Measurements from ENCODE around the gene IDI1. TPM values are rescaled to one million over a fixed set of nuclear protein-coding genes. Genes with fewer than 3 reads are reported as not detected.
"Not testable (repeated sequence)": the region's sequence is repeated elsewhere in the genome, so short reads cannot be mapped to it uniquely, and the experiment has no call there.

IDI1 gene
- total RNA-seq, 1 donor, result 180 TPM

- no peaks in the 10 kb centered on the region for H3K27me3 ChIP-seq (ENCODE audit: insufficient read depth, low read length)
- H3K9me3 ChIP-seq (ENCODE audit: low read depth, low read length), result no peaks in the 10 kb centered on the region
- H3K4me3 ChIP-seq (ENCODE audit: low read length), result no peak overlapping the region
- H3K4me1 ChIP-seq (ENCODE audit: insufficient read depth, low read length), result peaks cover 12% of the 10 kb centered on the region
These were observed 25.3 kb upstream of the IDI1 start for GRCh38 chr10:1074052-1074747.

DNA sequence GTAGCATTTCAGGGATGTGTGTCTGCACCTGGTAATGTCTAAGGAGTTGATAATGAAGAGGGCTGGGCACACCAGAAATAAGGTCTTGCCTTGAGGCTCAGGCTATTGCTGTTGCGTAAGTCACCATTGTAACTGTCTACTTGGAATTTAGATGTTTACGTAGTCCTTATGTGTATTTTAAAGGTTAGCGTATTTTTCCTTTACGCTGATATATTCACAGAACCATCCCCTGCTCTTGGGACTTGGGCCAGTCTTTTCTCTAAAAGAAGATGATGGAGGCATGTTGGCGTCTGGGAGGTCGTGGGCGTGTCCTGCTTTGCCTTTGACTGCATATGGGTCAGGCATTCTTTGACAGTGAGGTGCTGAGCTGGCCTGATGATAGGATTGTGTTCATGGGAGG, 22.0 kb upstream of the IDI1 start:
- no peak overlapping the region for H3K4me3 ChIP-seq (ENCODE audit: low read length)
- no peaks in the 10 kb centered on the region for H3K27me3 ChIP-seq (ENCODE audit: insufficient read depth, low read length)
- H3K4me1 ChIP-seq (ENCODE audit: insufficient read depth, low read length), result peaks cover 16% of the 10 kb centered on the region
- no peaks in the 10 kb centered on the region for H3K9me3 ChIP-seq (ENCODE audit: low read depth, low read length)

DNA sequence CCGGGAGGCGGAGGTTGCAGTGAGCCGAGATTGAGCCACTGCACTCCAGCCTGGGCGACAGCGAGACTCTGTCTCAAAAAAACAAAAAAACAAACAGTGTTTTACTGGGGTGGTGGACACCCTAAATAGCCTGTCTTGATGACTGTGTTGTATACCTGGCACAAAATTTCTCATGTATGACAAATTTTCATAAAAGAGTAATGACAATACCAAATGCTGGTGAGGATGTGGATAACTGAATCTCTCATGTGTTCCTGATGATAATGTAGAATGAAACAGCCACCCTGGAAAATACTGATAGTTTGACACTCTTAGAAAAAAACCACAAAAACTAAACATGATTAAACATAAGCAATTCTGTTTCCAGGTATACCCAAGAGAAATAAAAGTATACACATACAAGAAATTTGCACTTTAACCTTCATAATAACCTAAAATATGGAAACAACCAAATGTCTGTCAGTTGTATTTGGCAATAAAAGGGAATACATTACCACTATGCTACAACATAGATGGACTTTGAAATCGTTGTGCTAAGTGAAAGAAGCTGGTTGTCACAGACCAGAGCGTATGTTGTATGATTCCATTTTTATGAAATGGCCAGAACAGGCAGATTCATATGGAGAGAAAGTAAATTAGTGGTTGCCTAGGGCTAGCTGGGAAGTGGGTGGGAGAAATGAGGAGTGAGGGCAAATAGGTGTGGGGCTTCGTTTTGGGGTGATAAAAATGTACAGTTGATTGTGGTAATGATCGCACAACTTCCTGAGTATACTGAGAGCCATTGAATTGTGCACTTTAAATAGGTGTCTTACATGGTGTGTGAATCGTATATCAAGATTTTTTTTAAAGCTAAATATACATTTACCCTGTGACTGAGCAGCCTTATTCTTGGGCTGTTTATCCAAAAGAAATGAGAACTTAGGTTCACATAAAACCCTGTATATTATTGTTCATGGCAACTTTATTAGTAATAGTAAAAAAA, 19.8 kb upstream of the IDI1 start:
- no peak overlapping the region for H3K4me3 ChIP-seq (ENCODE audit: low read length)
- H3K4me1 ChIP-seq (ENCODE audit: insufficient read depth, low read length), result peaks cover 25% of the 10 kb centered on the region
- H3K9me3 ChIP-seq (ENCODE audit: low read depth, low read length), result no peaks in the 10 kb centered on the region
- no peaks in the 10 kb centered on the region for H3K27me3 ChIP-seq (ENCODE audit: insufficient read depth, low read length)

DNA sequence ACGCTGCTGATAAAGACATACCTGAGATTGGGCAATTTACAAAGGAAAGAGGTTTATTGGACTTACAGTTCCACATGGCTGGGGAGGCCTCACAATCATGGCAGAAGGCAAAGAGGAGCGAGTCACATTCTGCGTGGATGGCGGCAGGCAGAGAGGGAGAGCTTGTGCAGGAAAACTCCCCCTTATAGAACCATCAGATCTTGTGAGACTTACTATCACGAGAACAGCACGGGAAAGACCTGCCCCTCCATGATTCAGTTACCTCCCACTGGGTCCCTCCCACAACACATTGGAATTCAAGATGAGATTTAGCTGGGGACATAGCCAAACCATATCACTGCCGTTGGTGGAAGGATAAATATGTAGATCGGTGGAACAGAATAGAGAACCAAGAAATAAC, 17.8 kb upstream of the IDI1 start:
- not testable (repeated sequence) for H3K27me3 ChIP-seq (ENCODE audit: insufficient read depth, low read length); H3K9me3 ChIP-seq (ENCODE audit: low read depth, low read length); H3K4me3 ChIP-seq (ENCODE audit: low read length)
- peaks cover 44% of the 10 kb centered on the region for H3K4me1 ChIP-seq (ENCODE audit: insufficient read depth, low read length)

- no peaks in the 10 kb centered on the region for H3K27me3 ChIP-seq (ENCODE audit: insufficient read depth, low read length)
- no peak overlapping the region for H3K4me3 ChIP-seq (ENCODE audit: low read length)
- no peaks in the 10 kb centered on the region for H3K9me3 ChIP-seq (ENCODE audit: low read depth, low read length)
- peaks cover 53% of the 10 kb centered on the region for H3K4me1 ChIP-seq (ENCODE audit: insufficient read depth, low read length)
These were observed 16.0 kb upstream of the IDI1 start for GRCh38 chr10:1064964-1065247.

- H3K4me3 ChIP-seq (ENCODE audit: low read length), result no peak overlapping the region
- peaks cover 49% of the 10 kb centered on the region for H3K4me1 ChIP-seq (ENCODE audit: insufficient read depth, low read length)
These were observed 14.4 kb upstream of the IDI1 start for GRCh38 chr10:1063232-1063865.

GRCh38 chr10:1061930-1062774, 13.2 kb upstream of the IDI1 start:
- no peaks in the 10 kb centered on the region for H3K9me3 ChIP-seq (ENCODE audit: low read depth, low read length)
- H3K4me1 ChIP-seq (ENCODE audit: insufficient read depth, low read length), result peaks cover 57% of the 10 kb centered on the region
- H3K27me3 ChIP-seq (ENCODE audit: insufficient read depth, low read length), result no peaks in the 10 kb centered on the region
- no peak overlapping the region for H3K4me3 ChIP-seq (ENCODE audit: low read length)

More at GRCh38 chr10:1063232-1063865, 14.4 kb upstream of the IDI1 start:
- Histone ChIP-seq H3K9me3 (ENCODE audit: low read depth, low read length) (no peaks in the 10 kb centered on the region), H3K27me3 (ENCODE audit: insufficient read depth, low read length) (no peaks in the 10 kb centered on the region)

DNA sequence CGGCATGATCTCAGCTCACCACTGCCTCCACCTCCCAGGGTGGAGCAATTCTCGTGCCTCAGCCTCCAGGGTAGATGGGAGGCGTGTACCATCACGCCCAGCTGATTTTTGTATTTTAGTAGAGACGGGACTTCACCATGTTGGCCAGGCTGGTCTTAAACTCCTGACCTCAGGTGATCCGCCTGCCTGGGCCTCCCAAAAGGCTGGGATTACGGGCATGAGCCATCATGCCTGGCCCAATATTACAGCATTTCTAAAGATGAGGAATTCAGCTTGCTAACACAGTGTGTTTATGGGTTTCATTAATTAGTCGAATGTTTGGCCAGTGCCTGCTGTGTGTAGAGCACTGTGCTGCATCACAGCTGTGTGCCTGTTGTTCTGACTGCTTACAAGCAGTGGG, 11.0 kb upstream of the IDI1 start:
- Histone ChIP-seq H3K4me1 (ENCODE audit: insufficient read depth, low read length) (peaks cover 65% of the 10 kb centered on the region), H3K9me3 (ENCODE audit: low read depth, low read length) (no peaks in the 10 kb centered on the region), H3K27me3 (ENCODE audit: insufficient read depth, low read length) (no peaks in the 10 kb centered on the region), H3K4me3 (ENCODE audit: low read length) (no peak overlapping the region)

- Histone ChIP-seq H3K27me3 (ENCODE audit: insufficient read depth, low read length) (no peaks in the 10 kb centered on the region), H3K4me1 (ENCODE audit: insufficient read depth, low read length) (peaks cover 62% of the 10 kb centered on the region), H3K9me3 (ENCODE audit: low read depth, low read length) (no peaks in the 10 kb centered on the region), H3K4me3 (ENCODE audit: low read length) (no peak overlapping the region)
These were observed 9.1 kb upstream of the IDI1 start for GRCh38 chr10:1058017-1058416.

GRCh38 chr10:1057106-1057657, 8.3 kb upstream of the IDI1 start:
- peak overlapping the region; percentile 89 for H3K4me3 ChIP-seq (ENCODE audit: low read length)
- no peaks in the 10 kb centered on the region for H3K27me3 ChIP-seq (ENCODE audit: insufficient read depth, low read length)
- peaks cover 57% of the 10 kb centered on the region for H3K4me1 ChIP-seq (ENCODE audit: insufficient read depth, low read length)
- H3K9me3 ChIP-seq (ENCODE audit: low read depth, low read length), result no peaks in the 10 kb centered on the region

GRCh38 chr10:1056326-1057105, 7.6 kb upstream of the IDI1 start, which contains the start of gene WDR37:
Gene WDR37 (plus strand): TSS chr10:1056385. CDS start chr10:1072156, 15,771 bp downstream.
- no peaks in the 10 kb centered on the region for H3K9me3 ChIP-seq (ENCODE audit: low read depth, low read length)
- peak within 1 kb of the TSS; percentile 89 for H3K4me3 ChIP-seq (ENCODE audit: low read length)
- peaks cover 54% of the 10 kb centered on the region for H3K4me1 ChIP-seq (ENCODE audit: insufficient read depth, low read length)
- no peaks in the 10 kb centered on the region for H3K27me3 ChIP-seq (ENCODE audit: insufficient read depth, low read length)

DNA sequence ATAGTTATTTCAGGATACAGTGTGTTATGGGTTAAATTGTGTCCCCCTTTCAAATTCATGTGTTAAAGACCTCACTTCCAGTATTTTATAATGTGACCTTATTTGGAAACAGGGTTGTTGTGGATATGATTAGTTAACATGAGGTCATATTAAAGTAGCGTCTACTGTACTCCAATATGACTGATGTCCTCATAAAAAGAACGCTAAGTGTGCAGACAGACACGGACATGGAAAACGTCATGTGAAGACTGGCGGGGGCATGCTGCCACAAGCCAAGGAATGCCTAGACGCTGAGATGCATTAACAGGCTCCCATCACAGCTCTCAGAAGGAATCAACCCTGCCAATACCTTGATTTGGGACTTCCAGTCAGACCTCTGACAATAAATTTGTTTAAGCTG, 5.8 kb upstream of the IDI1 start:
- H3K4me1 ChIP-seq (ENCODE audit: insufficient read depth, low read length), result peaks cover 54% of the 10 kb centered on the region

GRCh38 chr10:1050554-1050953, 1.6 kb upstream of the IDI1 start:
- Histone ChIP-seq H3K4me3 (ENCODE audit: low read length) (no peak overlapping the region), H3K27me3 (ENCODE audit: insufficient read depth, low read length) (no peaks in the 10 kb centered on the region), H3K9me3 (ENCODE audit: low read depth, low read length) (no peaks in the 10 kb centered on the region), H3K4me1 (ENCODE audit: insufficient read depth, low read length) (peaks cover 58% of the 10 kb centered on the region)

More for the DNA sequence above, 5.8 kb upstream of the IDI1 start:
- no peaks in the 10 kb centered on the region for H3K27me3 ChIP-seq (ENCODE audit: insufficient read depth, low read length)
- no peak overlapping the region for H3K4me3 ChIP-seq (ENCODE audit: low read length)
- no peaks in the 10 kb centered on the region for H3K9me3 ChIP-seq (ENCODE audit: low read depth, low read length)

DNA sequence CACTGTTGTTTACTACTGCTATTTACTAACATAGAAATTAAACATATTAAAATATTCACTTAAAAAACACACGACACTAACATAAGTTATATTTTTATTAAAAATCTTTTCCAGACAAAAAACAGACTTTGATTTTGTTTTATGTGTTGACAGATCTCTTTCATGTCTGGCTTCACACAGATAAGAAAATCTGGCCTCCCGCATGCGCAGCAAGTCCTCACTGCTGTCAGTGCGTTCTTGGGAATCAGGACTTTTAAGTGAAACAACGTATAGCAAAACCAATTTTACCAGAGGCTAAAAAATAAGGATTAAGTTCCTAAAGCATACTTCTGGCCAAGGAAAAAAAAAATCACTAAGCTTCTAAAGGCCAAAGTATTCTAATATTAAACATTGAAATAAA, 1.2 kb upstream of the IDI1 start:
- H3K4me3 ChIP-seq (ENCODE audit: low read length), result peak overlapping the region; percentile 76

More for the DNA sequence above, 1.2 kb upstream of the IDI1 start:
- Histone ChIP-seq H3K4me1 (ENCODE audit: insufficient read depth, low read length) (peaks cover 60% of the 10 kb centered on the region), H3K27me3 (ENCODE audit: insufficient read depth, low read length) (no peaks in the 10 kb centered on the region), H3K9me3 (ENCODE audit: low read depth, low read length) (no peaks in the 10 kb centered on the region)

Measured in mononuclear cell (primary cell).